Measurements from ENCODE around the gene PDE2A. TPM values are rescaled to one million over a fixed set of nuclear protein-coding genes. Genes with fewer than 3 reads are reported as not detected.
A peak's percentile ranks its signal among the peaks of the same experiment; 100 is the strongest.

Gene PDE2A
- total RNA-seq, 1 donor: not detected

DNA sequence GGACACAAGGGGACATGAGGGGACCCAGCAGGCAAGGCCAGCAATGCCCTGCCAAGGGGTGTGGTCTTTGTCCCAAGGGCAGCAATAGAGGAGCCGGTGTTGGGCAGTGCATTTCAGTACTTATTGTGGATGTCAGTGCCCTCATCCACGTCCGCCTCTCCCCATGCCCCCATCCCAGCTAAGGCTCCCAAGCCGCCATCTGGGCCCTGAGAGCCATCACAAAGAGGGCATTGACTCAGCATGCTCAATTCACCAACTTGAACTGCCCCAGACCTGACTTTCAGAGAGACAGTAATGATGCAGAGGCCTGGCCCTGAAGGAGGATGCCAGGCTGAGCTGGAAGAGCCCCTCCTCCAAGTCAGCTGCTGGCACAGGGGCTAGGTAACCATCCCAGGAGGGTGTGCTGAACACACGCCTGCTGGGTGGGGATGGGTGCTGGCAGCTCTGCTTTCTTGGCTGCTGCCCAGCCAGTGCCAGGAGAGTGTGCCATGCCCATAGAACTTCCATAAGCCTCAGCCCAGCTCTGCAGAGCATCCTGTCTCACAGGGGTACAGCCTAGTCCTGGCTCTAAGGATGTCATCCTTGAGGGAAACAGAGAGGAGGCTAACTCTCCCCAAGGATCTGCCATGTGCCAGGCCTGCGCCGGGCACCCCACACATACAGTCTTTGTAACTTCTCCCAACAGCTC is 46.5 kb downstream of the PDE2A start:
- no peak overlapping the region for H3K4me3 ChIP-seq (ENCODE audit: low read depth, low read length)
- DNase-seq (ENCODE audit: low read depth): no peak
- TF ChIP-seq, protein P1, sequence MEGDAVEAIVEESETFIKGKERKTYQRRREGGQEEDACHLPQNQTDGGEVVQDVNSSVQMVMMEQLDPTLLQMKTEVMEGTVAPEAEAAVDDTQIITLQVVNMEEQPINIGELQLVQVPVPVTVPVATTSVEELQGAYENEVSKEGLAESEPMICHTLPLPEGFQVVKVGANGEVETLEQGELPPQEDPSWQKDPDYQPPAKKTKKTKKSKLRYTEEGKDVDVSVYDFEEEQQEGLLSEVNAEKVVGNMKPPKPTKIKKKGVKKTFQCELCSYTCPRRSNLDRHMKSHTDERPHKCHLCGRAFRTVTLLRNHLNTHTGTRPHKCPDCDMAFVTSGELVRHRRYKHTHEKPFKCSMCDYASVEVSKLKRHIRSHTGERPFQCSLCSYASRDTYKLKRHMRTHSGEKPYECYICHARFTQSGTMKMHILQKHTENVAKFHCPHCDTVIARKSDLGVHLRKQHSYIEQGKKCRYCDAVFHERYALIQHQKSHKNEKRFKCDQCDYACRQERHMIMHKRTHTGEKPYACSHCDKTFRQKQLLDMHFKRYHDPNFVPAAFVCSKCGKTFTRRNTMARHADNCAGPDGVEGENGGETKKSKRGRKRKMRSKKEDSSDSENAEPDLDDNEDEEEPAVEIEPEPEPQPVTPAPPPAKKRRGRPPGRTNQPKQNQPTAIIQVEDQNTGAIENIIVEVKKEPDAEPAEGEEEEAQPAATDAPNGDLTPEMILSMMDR (IDR thresholded peaks at IDR 0.05; ENCODE audit: insufficient read depth, low read length): no peak

DNA sequence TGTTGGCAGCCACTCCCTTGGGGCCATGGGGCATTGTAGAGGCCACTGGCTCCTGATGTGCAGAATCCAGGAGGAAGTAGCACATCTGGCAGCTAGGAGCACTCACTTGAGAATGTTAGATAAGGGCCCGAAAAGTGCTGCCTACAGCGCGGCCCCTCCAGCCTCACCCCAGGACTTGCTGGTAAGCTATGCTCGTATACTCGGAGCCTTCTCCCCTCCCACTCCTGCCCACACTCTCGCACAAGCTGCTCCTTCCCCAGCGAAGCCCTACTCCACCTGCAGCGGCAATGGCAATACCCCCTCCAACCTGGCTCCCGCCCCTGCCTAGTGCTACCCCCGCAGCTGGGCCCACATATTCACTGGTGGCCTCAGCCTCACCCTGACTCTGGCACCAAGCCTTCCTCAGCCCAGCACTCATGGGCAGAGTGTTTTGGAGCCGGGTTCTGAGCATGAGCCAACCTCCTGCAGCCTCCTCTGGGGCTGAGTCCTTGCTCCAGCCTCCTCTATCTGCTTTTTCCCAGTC is 47.7 kb downstream of the PDE2A start:
- DNase-seq (ENCODE audit: low read depth): no peak
- TF ChIP-seq, protein P1 (IDR thresholded peaks at IDR 0.05; ENCODE audit: insufficient read depth, low read length): no peak
- no peak overlapping the region for H3K4me3 ChIP-seq (ENCODE audit: low read depth, low read length)

DNA sequence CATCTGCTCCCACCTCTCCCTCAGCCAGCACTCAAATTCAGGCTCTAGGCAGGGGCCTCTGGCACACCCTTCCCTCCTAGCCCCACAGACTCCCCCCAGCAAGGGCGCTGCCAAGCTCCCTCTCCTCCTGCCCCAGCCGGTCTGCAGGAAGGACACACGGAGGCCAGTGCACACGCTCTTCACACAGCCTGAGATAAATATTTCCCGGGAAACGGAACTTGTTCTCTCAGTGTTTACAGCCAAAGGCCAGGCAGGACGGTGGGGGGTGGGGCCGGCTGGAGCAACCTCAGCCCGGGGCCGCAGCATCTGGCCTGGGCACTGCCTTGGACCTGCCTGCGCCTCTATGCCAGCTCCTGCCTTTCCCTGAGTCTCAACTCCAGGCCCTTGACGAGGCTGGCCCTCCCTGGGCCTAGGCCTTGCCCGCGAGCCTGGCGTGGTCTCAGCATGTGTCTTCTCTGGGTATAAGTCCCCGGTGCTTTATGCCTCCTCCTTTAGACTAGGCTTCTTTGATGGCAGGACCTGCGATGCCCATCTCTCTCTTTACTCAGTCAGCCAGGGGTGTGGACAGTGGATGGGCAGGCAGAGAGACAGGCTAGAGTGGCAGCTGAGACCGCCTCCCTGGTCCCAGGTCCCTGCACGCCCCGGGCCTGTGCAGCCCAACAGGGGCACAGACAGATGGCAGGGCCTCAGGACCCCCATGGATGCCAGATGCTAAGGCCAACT is 48.4 kb downstream of the PDE2A start:
- TF ChIP-seq, protein P1 (IDR thresholded peaks at IDR 0.05; ENCODE audit: insufficient read depth, low read length): no peak
- DNase-seq (ENCODE audit: low read depth): peak; percentile 10
- no peak overlapping the region for H3K4me3 ChIP-seq (ENCODE audit: low read depth, low read length)

DNA sequence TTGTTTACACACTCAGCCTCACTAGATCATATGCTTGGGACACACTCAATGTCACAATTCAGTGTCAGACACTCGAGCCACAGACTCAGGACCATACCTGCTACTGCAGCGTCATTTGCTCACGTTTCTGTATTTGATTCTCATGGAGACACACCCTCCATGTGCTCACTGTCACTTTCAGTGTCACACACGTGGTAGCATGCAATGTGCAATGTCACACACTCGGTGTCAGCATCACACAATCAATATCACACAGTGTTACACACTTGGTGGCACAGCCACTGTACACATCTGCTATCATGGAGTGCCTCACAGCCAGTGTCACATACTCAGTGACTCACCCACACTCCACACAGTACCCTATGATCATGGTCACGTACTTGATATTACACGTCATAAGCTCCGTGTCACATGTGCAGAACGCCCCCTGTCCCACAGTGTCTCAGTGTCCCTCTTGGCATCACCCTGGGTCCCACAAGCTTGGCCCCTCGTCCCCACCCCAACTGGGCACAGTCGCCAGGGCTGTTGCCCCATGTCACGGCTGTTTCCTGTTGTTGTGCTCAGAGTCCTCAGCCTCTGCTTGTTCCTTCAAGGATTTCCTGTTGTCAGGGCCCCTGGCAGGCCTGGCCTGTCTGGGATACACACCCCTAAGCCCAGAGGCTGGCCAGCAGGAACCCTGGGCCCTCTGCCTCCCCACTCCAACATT is 49.6 kb downstream of the PDE2A start:
- H3K4me3 ChIP-seq (ENCODE audit: low read depth, low read length): no peak overlapping the region
- DNase-seq (ENCODE audit: low read depth): no peak
- TF ChIP-seq, protein P1 (IDR thresholded peaks at IDR 0.05; ENCODE audit: insufficient read depth, low read length): no peak

DNA sequence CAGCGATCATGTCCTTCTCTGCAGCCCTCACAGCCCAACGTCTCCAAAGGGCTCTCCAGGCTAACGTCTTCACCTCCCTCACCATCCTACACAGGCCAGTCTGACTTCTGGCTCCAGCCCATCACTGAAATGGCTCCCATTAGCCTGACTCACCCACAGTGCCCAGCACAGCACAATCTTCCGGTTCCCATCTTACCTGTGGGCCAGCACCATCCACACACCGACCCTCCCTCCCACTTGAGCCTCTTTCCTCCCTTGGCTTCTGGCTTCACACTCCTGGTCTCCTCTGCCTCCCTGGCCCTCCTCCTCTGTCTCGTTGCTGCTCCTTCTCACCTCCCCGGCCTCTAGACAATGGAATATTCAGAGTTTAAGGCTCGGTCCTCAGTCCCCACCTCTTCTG is 51.2 kb downstream of the PDE2A start:
- TF ChIP-seq, protein P1 (IDR thresholded peaks at IDR 0.05; ENCODE audit: insufficient read depth, low read length): no peak
- DNase-seq (ENCODE audit: low read depth): no peak
- H3K4me3 ChIP-seq (ENCODE audit: low read depth, low read length): no peak overlapping the region

DNA sequence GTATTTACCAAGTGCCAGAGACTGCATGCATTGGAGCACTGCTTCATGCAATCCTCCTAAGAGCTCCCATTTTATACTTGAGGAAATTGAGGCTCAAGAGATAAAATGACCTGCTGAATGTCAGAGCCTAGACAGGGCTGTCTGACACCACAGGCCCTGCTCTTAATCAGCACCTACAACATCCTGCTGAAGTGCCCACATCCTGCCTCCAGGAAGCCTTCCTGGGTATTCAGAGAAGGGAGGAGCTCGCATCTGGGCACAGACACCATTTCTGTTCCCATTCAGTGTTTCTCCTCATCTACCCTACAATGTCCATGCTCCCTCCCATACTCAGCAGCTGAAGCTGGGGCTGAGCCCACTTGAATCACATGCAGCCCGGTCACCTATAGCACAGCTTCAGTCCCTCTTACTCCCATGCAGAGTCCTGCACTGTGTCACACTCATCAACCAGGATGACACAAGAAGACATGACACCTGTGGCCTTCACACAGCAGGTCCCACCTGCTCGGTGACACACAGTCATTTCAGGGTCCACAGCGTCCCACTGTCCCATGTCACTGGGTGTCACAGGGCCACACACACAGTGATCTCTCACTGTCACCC is 53.1 kb downstream of the PDE2A start:
- no peak for DNase-seq (ENCODE audit: low read depth)
- no peak overlapping the region for H3K4me3 ChIP-seq (ENCODE audit: low read depth, low read length)
- TF ChIP-seq, protein P1 (IDR thresholded peaks at IDR 0.05; ENCODE audit: insufficient read depth, low read length): no peak
